Lower leg skin (tissue), 3 donors: ENCODE data around the gene TSPO2.

Experiments
- CTCF ChIP-seq, 3 donors: fragments of 450-650 bp; IDR thresholded peaks; one replicate each; pipeline ENCODE4 v1.5.1; 2016; ENCODE audit warnings: antibody characterized with exemption in 3 of 3, mild to moderate bottlenecking in 3 of 3, moderate library complexity in 2 of 3
- POLR2A ChIP-seq, 2 donors: fragments of 450-650 bp; IDR thresholded peaks; one replicate each; pipeline ENCODE4 v1.6.1; 2016 to 2017; ENCODE audit warnings: antibody characterized with exemption in 2 of 2, mild to moderate bottlenecking in 1 of 2, moderate library complexity in 1 of 2

DNA sequence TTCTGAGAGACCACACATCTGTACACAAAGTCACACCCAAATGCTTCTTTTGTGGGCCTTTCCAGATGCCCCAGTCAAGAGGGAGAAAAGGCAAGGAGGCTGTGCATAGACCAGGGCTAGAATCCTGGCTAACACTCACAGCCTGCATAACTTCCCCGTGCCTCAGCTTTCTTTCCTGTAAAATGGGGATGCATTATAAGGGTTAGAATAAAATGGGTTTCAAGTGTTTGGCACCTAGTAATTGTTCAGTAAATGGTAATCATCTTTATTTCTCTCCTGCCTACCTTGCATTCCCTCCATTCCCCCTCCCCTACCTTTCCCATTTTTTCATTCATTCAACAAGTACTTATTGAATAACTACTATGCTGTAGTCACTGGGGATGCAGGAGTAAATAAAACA, 32.6 kb upstream of the TSPO2 start:
- no peak for TF ChIP-seq CTCF (IDR thresholded peaks at IDR 0.05)
- TF ChIP-seq POLR2A (IDR thresholded peaks at IDR 0.05), result no peak
